ENCODE results near the gene AKT3.

AKT3 gene

DNA sequence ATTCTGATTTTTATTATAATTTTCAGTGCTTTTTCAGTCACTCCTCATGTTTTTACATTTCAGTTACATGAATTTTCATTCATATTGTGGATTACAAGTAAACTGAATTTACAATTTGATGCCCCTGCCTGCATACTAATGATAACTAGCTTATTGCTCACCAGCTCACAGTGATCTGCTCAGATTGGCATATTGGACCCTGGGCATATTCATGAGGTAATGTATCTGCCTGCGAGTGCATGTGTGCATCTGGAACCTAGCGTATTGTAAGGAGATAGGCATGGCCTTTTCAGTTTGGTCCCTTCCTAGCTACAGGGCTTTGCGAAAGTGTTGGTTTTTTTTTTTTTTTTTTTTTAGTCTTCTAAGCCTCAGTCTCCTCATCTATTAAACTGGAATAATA, 380.5 kb downstream of the AKT3 start:
- H3K4me3 ChIP-seq (replicated peaks in 1 of 2; ENCODE audit: low read depth in 2 of 2, low read length in 2 of 2): no peak overlapping the region
- no peak for DNase-seq (ENCODE audit: low read depth in 2 of 2)
- TF ChIP-seq, protein P1, sequence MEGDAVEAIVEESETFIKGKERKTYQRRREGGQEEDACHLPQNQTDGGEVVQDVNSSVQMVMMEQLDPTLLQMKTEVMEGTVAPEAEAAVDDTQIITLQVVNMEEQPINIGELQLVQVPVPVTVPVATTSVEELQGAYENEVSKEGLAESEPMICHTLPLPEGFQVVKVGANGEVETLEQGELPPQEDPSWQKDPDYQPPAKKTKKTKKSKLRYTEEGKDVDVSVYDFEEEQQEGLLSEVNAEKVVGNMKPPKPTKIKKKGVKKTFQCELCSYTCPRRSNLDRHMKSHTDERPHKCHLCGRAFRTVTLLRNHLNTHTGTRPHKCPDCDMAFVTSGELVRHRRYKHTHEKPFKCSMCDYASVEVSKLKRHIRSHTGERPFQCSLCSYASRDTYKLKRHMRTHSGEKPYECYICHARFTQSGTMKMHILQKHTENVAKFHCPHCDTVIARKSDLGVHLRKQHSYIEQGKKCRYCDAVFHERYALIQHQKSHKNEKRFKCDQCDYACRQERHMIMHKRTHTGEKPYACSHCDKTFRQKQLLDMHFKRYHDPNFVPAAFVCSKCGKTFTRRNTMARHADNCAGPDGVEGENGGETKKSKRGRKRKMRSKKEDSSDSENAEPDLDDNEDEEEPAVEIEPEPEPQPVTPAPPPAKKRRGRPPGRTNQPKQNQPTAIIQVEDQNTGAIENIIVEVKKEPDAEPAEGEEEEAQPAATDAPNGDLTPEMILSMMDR (IDR thresholded peaks at IDR 0.05; ENCODE audit: low read depth, low read length): no peak

DNA sequence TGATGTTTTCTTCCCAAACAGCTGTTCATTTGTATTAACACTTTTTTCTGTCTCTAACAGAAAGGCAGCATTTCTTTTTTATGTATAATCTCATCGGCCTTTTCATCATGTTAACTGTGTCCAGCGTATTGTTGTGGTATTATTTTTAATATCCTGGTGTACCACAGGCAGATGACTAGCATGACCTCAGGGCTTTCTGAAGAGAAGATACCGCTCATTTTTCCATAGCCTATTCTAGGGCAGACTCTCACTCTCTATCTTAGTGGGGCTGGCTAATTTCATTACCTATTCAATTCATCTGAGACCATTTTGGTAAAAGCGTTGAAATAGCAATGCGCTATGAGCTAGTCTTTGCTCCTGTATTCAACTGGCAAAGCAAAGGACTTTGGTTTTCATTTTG, 384.3 kb downstream of the AKT3 start:
- no peak for DNase-seq (ENCODE audit: low read depth in 2 of 2)
- H3K4me3 ChIP-seq (replicated peaks in 1 of 2; ENCODE audit: low read depth in 2 of 2, low read length in 2 of 2): no peak overlapping the region

DNA sequence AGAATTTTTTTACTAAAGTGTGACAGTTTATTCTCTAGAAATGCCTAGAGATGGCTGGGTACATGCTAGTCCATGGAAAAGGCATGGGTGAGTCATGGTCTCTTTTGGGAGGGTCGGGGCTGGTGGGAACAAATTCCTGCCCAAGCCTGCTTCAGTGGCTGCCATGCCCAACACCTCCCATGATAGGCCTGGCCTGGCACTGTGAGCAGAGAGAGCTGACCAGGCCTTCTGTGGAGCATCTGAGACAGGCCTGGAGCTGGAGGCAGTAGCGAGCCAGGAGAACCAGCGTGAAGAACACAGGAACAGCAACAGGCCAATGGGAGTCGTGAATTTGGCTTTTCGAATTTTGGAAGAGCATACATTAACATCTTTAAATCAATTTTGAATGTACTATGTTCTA, 385.0 kb downstream of the AKT3 start:
- H3K4me3 ChIP-seq (replicated peaks in 1 of 2; ENCODE audit: low read depth in 2 of 2, low read length in 2 of 2): no peak overlapping the region
- no peak for DNase-seq (ENCODE audit: low read depth in 2 of 2)
- TF ChIP-seq, protein P1 (IDR thresholded peaks at IDR 0.05; ENCODE audit: low read depth, low read length): no peak

More for the DNA sequence above, 384.3 kb downstream of the AKT3 start:
- TF ChIP-seq, protein P1 (IDR thresholded peaks at IDR 0.05; ENCODE audit: low read depth, low read length): no peak

DNA sequence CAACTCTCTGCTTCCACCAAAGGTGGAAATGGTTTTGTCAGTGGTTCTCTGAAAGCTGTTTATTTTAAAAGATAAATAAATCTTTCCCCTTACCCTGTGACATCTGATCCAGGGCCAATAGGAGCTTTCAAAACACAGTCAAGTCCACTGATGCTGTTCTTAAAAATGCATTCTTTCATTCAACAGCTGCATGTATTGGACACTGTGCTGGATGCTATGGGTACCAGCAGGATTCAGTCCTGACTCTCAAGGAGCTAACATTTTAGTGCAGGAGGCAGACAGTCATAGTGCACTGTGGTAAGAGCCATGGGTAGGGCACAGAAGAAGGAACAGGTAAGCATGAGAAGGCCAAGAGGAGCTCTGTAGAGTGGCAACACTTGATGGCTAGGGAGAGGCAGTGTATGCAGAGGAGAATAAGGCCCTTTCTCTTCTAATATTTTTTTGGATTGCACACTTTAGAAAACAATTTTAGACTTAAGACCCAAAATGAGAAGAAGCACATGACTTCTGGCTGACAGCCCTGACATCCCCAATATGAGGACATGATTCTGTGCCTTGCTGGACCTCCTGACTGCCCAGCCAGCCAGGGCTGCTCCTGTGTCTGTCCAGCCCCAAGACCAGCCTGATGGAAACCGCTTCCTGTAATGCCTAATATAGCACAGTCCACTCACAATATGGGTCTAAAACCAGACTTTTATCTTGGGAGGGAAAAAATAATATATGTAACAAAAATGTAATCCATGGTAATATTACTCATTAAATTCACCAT, 386.9 kb downstream of the AKT3 start:
- TF ChIP-seq, protein P1 (IDR thresholded peaks at IDR 0.05; ENCODE audit: low read depth, low read length): no peak
- no peak for DNase-seq (ENCODE audit: low read depth in 2 of 2)
- H3K4me3 ChIP-seq (replicated peaks in 1 of 2; ENCODE audit: low read depth in 2 of 2, low read length in 2 of 2): no peak overlapping the region

DNA sequence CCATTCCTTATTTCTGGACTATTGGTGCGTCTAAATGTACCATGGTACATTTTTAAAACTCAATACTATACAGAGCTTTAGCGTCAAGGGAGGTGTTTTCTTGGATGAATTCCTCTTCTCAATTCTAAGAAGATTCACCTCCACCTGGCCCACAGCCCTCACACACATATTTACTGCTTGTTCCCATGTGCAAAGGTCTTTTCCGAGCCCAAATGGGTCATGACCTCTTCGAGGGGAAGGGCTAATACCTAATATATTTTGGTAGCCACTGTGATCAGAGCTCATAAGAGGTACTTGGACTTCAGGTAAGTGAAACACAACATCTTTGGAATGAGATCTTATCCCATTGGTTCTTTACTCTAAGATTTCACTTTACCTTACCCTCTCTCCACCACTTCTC, 388.3 kb downstream of the AKT3 start:
- DNase-seq (ENCODE audit: low read depth in 2 of 2): no peak
- H3K4me3 ChIP-seq (replicated peaks in 1 of 2; ENCODE audit: low read depth in 2 of 2, low read length in 2 of 2): no peak overlapping the region
- TF ChIP-seq, protein P1 (IDR thresholded peaks at IDR 0.05; ENCODE audit: low read depth, low read length): no peak

DNA sequence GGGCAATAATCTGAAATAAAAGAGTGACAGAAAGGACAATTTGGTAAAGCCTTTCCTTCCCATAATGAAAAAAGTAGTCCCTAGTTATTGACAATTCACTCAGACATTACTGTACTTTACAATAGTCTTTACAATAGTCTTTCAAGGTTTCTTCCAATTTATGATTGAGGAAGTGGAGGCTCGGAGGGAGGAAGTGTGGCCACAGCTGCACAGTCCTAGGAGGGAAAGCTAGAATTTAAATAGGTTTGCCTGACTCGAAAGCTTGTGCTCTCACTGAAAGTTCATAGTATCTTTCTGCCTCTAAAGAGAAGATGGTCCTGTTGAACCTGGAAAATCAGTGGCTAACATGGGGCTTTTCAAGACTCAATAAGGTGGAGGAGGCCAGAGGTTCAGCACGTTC, 391.0 kb downstream of the AKT3 start:
- DNase-seq (ENCODE audit: low read depth in 2 of 2): no peak
- TF ChIP-seq, protein P1 (IDR thresholded peaks at IDR 0.05; ENCODE audit: low read depth, low read length): no peak
- no peak overlapping the region for H3K4me3 ChIP-seq (replicated peaks in 1 of 2; ENCODE audit: low read depth in 2 of 2, low read length in 2 of 2)
